Cardiac muscle cell (in vitro differentiated cells and primary cell): ENCODE results near the gene LAMB4. TPM values are rescaled to one million over a fixed set of nuclear protein-coding genes. Genes with fewer than 3 reads are reported as not detected.

Source experiments
- DNase-seq, 2 donors: peaks; one replicate each; pipeline versions ENCODE4 v3.0.0 to v3.0.0-alpha.2; 2010 to 2017; ENCODE audit warnings: low read depth in 1 of 2, low spot score in 1 of 2
- H3K27ac ChIP-seq: fragments of 200-600 bp; sonication (generic); 2 replicates; pipeline ENCODE4 v1.5.1; 2016
- H3K27me3 ChIP-seq: fragments of 200-600 bp; sonication (generic); 2 replicates; pipeline ENCODE4 v1.6.0; 2016; ENCODE audit warnings: control low read depth
- H3K36me3 ChIP-seq: fragments of 200-600 bp; sonication (generic); 2 replicates; pipeline ENCODE4 v1.5.1; 2016; ENCODE audit warnings: control low read depth
- H3K4me1 ChIP-seq: fragments of 200-600 bp; sonication (generic); 2 replicates; pipeline ENCODE4 v1.8.1; 2017; ENCODE audit warnings: low read depth, mild to moderate bottlenecking, mixed run types
- H3K4me3 ChIP-seq: fragments of 200-600 bp; sonication (generic); 2 replicates; pipeline ENCODE4 v1.5.1; 2016; ENCODE audit warnings: mild to moderate bottlenecking
- H3K9me3 ChIP-seq: fragments of 200-600 bp; sonication (generic); 2 replicates; pipeline ENCODE4 v1.5.1; 2017; ENCODE audit warnings: low read depth, mild to moderate bottlenecking, control low read depth
- CTCF ChIP-seq: IDR thresholded peaks from 2 replicates; pipeline ENCODE4 v1.5.1; 2012; ENCODE audit warnings: low read depth, mild to moderate bottlenecking, low read length
- polyA plus RNA-seq: library from polyadenylated mRNA; unstranded; fragments of >200 nt; fragmentation: Nextera tagmentation; extraction: Ambion mirVana; gene quantifications from 2 replicates; pipeline ENCODE4 v1.2.1, GENCODE V29; 2016
- total RNA-seq: library from RNA; depleted of rRNA; stranded (reverse); fragments of >200 nt; gene quantifications from 2 replicates; pipeline ENCODE4 v1.2.3, GENCODE V29; 2016

Gene LAMB4
- total and polyA plus RNA-seq, 2 experiments from 2014 or later, result not detected

- no peak for TF ChIP-seq CTCF
- Histone ChIP-seq H3K4me3 (no peak overlapping the region), H3K27ac (no peak overlapping the region), H3K4me1 (no peaks in the 10 kb centered on the region), H3K9me3 (no peaks in the 10 kb centered on the region), H3K27me3 (no peaks in the 10 kb centered on the region), H3K36me3 (no peaks in the 10 kb centered on the region)
- DNase-seq, result no peak
Observed at GRCh38 chr7:108147031-108147563, 16.9 kb upstream of the LAMB4 start.

GRCh38 chr7:108146070-108146842 lies 16.1 kb upstream of the LAMB4 start:
- H3K4me3 ChIP-seq, result peak overlapping the region; percentile 19
- no peak overlapping the region for H3K27ac ChIP-seq
- H3K36me3 ChIP-seq, result no peaks in the 10 kb centered on the region
- no peaks in the 10 kb centered on the region for H3K9me3 ChIP-seq
- peak; percentile 86 for TF ChIP-seq CTCF
- H3K27me3 ChIP-seq, result no peaks in the 10 kb centered on the region
- peak; percentile 80 to 91 for DNase-seq
- no peaks in the 10 kb centered on the region for H3K4me1 ChIP-seq

DNA sequence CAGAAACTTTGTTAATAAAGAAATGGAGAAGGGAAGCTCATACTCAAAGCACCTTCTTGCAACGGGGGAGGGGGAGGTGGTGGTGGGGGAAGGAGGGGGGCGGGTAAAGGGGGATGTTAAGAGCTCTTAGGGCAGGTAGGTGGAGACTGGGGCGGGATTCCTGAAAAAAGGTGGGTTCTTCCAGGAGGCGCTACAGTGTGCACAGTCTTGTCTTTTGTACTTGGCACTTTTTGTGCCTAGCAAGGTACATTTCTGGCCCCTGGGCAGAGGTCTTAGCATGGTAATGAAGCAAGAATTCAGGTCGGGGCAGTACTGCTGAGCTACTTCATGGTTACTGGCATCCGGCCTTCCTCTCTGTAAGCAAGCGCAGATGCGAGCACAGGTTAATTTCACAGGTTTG lies 15.2 kb upstream of the LAMB4 start:
- H3K36me3 ChIP-seq, result no peaks in the 10 kb centered on the region
- H3K9me3 ChIP-seq, result no peaks in the 10 kb centered on the region
- H3K27ac ChIP-seq, result no peak overlapping the region
- no peaks in the 10 kb centered on the region for H3K27me3 ChIP-seq
- no peak for TF ChIP-seq CTCF
- no peak for DNase-seq
- no peaks in the 10 kb centered on the region for H3K4me1 ChIP-seq
- H3K4me3 ChIP-seq, result no peak overlapping the region

DNA sequence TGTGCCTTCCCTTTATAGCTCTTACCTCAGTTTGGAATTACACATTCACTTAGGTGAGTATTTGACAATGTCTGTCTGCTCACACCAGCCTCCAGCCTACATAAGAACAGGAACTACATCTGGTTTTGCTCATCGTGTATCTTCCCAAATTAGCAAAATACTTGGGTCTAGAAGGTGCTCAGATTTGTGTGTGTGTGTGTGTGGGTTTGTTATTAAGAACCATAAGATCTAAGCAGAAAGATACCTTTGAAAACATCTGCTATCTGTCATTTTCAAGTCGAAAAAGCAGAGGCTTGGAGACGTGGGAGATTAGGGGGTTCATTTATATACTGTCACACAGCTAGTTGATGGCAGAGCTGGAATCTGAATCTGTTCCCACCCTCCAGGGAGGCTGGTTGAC lies 14.8 kb upstream of the LAMB4 start:
- Histone ChIP-seq H3K27ac (no peak overlapping the region), H3K36me3 (no peaks in the 10 kb centered on the region), H3K4me1 (no peaks in the 10 kb centered on the region), H3K4me3 (no peak overlapping the region), H3K27me3 (no peaks in the 10 kb centered on the region), H3K9me3 (no peaks in the 10 kb centered on the region)
- TF ChIP-seq CTCF, result no peak
- no peak for DNase-seq

GRCh38 chr7:108143658-108144420 lies 13.7 kb upstream of the LAMB4 start:
- no peak for TF ChIP-seq CTCF
- Histone ChIP-seq H3K36me3 (no peaks in the 10 kb centered on the region), H3K4me3 (no peak overlapping the region), H3K9me3 (no peaks in the 10 kb centered on the region), H3K4me1 (no peaks in the 10 kb centered on the region), H3K27ac (no peak overlapping the region), H3K27me3 (no peaks in the 10 kb centered on the region)
- DNase-seq, result no peak
